Mucosa of gallbladder (tissue), 1 donor: ENCODE data around the gene MARS1. TPM values are rescaled to one million over a fixed set of nuclear protein-coding genes. Genes with fewer than 3 reads are reported as not detected.
"Not testable (repeated sequence)": the region's sequence is repeated elsewhere in the genome, so short reads cannot be mapped to it uniquely, and the experiment has no call there.

Experiments
- DNase-seq: peaks from one replicate; pipeline ENCODE4 v3.0.0-alpha.2; 2020; ENCODE audit warnings: low spot score
- total RNA-seq: library from RNA; stranded (reverse); gene quantifications from one replicate; pipeline ENCODE4 v1.2.1, GENCODE V29; 2021
- donor health status: DM: no; HTN: no; CAD: no.

The MARS1 gene
- total RNA-seq, 1 donor from 2014 or later = 116 TPM

GRCh38 chr12:57549909-57550640, 62.2 kb downstream of the MARS1 start, which contains the start of gene KIF5A:
Gene KIF5A (plus strand): TSS chr12:57550044. CDS start chr12:57550272, 228 bp downstream.
- no peak for DNase-seq

GRCh38 chr12:57550641-57551549, 63.0 kb downstream of the MARS1 start:
- DNase-seq = no peak

DNA sequence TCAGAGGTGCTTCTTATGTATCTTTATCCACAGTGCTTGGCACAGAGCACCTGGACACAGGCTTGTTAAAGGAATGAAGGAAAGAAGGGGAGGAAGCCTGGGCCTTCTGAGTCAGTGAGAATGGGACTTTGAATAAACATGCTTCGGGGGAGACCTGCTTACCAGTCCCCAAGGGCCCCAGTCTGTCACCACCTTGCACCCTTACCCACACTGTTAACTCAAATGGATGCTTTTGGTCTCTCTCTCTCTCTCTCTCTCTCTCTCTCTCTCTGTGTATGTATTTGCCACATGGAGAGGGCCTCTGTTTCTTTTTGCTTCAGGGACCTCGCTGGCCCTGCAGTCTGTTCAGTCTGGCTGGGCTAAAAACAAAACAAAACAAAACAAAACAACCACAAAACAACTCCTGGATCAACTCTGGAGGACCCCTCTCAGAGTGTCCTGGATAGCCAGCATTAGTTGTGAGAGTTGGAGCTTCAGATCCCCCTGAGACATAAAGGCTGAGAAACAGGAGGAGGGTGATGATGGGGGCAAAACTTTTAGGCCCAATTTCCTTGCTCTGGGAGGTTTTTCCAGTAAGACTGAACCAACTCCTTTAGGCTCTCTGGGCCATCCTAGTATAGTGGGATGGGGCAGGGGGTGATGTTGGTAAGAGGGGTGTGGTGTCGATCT, 63.9 kb downstream of the MARS1 start:
- DNase-seq = no peak

DNA sequence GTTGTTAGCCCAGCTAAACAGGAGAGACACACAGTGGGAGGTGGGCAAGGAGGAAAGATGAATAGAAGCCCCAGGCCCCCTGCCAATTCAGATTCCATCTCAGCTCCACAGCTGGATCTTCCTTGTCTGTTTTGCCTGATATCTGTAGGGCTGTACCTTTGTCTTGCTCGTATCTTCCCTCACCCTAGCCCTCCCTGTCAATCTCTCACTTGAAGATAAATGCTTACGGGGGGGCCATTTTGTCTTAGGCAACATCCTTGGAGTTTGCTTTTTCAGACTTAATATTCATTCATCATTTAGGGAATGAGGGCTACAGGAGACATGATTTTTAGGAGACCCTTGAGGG, 64.4 kb downstream of the MARS1 start:
- no peak for DNase-seq

DNA sequence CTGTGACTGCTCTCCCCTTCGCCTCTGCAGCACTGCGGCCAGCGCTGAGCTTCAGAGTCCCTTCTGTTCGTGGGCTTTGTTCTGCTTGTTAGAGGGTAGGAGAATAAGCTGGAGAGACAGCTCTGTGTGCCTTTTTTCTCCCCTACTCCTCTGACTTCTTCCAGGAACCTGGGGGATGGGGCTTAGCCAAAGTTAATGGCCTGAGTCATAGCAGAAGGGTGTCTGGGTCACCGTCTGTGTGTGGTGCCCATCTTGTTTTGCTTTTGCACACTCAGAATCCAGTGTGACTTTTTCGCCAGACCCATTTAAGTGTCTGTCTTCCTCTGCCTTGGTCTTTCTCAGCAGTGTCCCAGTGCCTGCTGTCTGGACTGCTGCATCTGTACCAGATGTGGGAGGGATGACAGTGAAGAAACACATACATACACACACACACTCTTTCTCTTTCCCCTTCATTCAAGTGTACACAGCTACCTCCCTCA, 65.0 kb downstream of the MARS1 start:
- no peak for DNase-seq

GRCh38 chr12:57553343-57554202, 65.7 kb downstream of the MARS1 start:
- no peak for DNase-seq

DNA sequence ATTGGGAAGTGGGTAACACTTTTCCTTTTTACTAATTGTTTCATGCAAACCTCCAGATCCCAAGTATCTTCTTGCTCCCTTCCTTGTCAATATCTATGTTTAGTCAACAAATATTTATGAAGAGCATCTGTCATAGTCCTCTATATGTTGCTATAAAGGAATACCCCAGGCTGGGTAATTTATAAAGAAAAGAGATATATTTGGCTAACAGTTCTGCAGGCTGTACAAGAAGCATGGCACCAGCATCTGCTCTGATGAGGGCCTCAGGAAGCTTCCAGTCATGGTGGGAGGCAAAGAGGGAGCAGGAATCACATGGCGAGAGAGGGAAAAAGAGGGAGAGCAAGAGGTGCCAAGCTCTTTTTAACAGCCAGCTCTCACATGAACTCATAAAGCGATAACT, 66.6 kb downstream of the MARS1 start:
- DNase-seq = no peak

DNA sequence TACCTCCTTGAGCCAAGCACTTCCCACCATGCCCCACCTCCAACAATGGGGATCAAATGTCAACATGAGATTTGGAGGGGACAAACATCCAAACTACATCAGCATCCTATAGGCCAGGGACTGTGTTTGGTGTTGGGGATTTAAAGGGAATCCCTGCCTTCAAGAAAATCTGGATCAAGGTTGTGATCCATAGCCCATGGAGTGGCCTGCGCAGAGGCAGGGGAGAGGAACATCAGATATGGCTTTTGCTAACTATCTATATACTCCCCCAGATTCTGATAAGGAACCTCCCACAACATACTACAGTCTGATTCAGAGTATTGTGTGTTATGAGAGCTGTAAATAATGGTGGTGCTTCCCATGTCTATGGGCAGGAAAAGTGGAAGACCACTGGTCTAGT, 67.0 kb downstream of the MARS1 start:
- no peak for DNase-seq

DNA sequence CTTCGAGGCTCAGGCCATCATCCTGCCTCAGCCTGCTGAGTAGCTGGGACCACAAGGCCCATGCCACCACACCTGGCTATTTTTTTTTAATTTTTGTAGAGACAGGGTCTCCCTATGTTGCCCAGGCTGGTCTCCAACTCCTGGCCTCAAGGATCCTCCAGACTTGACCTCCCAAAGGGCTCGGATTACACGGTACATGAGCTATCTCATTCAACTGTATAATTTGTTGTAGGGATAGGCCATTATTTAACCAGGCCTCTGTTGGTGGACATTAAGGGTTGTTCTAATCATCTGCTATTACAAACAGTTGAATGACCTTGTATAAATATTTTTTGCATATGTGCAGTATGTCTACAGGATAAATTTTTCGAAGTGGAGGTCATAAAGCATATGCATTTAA, 71.0 kb downstream of the MARS1 start:
- no peak for DNase-seq

- no peak for DNase-seq
Measured at GRCh38 chr12:57560516-57560915, 72.6 kb downstream of the MARS1 start.

DNA sequence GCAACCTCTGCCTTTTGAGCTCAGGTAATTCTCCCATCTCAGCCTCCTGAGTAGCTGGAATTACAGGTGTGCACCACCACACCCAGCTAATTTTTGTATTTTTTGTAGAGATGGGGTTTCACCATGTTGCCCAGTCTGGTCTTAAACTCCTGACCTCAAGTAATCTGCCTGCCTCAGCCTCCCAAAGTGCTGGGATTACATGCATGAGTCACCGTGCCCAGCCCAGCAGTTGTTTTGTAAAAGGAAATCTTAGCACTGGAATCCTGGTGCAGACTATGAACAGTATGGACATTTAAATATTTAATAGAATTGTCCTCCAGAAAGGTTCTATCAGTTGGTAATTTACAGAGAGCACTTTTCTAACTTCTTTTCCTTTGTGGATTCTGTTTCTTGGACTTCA, 73.2 kb downstream of the MARS1 start:
- DNase-seq = not testable (repeated sequence)

DNA sequence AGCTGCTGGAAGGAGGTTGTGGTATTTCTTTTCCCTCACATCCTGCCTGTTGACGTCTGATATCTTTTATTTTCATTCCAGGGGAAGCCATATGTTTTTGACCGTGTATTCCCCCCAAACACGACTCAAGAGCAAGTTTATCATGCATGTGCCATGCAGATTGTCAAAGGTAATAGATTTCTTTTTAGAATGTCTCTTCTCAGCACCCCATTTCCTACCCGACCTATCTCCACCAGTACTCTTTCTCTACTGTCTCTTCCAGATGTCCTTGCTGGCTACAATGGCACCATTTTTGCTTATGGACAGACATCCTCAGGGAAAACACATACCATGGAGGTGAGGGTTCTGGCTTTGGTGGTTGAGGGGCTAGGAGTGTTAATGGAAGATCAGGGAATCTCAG, 75.5 kb downstream of the MARS1 start:
- DNase-seq = no peak

DNA sequence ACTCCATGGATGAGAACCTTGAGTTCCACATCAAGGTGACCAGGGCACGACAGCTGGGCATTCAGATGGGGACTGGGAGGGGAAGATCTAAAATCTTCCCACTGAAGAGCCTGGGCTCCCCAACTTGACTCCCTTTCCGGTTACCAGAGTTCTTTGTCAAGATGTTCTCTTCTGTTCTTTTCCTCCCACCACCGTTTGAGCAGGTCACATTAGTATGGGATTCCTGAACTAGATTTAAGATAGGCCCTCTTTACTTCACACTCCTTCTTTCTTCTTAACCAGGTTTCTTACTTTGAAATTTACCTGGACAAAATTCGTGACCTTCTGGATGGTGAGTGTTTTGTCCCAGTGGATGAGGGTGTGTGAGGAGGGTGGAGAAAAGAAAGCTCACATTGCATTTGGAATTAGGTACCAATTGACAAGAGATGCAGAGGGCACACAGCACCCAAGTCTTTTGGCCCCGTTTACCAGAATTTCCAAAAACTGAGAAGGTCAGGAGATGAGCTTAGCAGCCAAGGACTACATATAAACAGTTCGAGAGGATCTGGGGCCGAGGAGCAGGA, 76.4 kb downstream of the MARS1 start:
- no peak for DNase-seq

Other genes with a start within 250 kb of the MARS1 start
- 3.6 TPM for gene STAC3, start 236.9 kb upstream of the MARS1 start, total RNA-seq
- gene R3HDM2, start 57.0 kb upstream of the MARS1 start, total RNA-seq = 73.5 TPM
- gene INHBC, start 53.3 kb upstream of the MARS1 start, total RNA-seq = not detected
- 0.58 TPM for gene INHBE, start 32.8 kb upstream of the MARS1 start, total RNA-seq
- gene GLI1, start 28.3 kb upstream of the MARS1 start, total RNA-seq = 6.2 TPM
- 20.4 TPM for gene ARHGAP9, start 8.2 kb upstream of the MARS1 start, total RNA-seq
- gene DDIT3, start 32.4 kb downstream of the MARS1 start, total RNA-seq = 24.6 TPM
- gene MBD6, start 34.8 kb downstream of the MARS1 start, total RNA-seq = 115 TPM
- gene DCTN2, start 59.1 kb downstream of the MARS1 start, total RNA-seq = 135 TPM
- 0.81 TPM for gene KIF5A, start 62.0 kb downstream of the MARS1 start, total RNA-seq
- gene PIP4K2C, start 103.1 kb downstream of the MARS1 start, total RNA-seq = 36.1 TPM
- gene DTX3, start 116.8 kb downstream of the MARS1 start, total RNA-seq = 31.2 TPM
- 26.2 TPM for gene ARHGEF25, start 123.4 kb downstream of the MARS1 start, total RNA-seq
- 1.3 TPM for gene B4GALNT1, start 145.1 kb downstream of the MARS1 start, total RNA-seq
- gene OS9, start 206.1 kb downstream of the MARS1 start, total RNA-seq = 249 TPM